Dermis blood vessel endothelial cell (primary cell): ENCODE results near the gene ZNF540. TPM values are rescaled to one million over a fixed set of nuclear protein-coding genes. Genes with fewer than 3 reads are reported as not detected.
"Not testable (repeated sequence)": the region's sequence is repeated elsewhere in the genome, so short reads cannot be mapped to it uniquely, and the experiment has no call there.

Experiments
- DNase-seq: peaks from one replicate; pipeline ENCODE4 v3.0.0; 2010
- total RNA-seq: library from RNA; depleted of rRNA; stranded (reverse); fragments of >200 nt; gene quantifications from 2 replicates; pipeline ENCODE4 v1.2.3, GENCODE V29; 2014

The ZNF540 gene
- total RNA-seq = 0.17 and 1.1 TPM in 2 replicates

DNA sequence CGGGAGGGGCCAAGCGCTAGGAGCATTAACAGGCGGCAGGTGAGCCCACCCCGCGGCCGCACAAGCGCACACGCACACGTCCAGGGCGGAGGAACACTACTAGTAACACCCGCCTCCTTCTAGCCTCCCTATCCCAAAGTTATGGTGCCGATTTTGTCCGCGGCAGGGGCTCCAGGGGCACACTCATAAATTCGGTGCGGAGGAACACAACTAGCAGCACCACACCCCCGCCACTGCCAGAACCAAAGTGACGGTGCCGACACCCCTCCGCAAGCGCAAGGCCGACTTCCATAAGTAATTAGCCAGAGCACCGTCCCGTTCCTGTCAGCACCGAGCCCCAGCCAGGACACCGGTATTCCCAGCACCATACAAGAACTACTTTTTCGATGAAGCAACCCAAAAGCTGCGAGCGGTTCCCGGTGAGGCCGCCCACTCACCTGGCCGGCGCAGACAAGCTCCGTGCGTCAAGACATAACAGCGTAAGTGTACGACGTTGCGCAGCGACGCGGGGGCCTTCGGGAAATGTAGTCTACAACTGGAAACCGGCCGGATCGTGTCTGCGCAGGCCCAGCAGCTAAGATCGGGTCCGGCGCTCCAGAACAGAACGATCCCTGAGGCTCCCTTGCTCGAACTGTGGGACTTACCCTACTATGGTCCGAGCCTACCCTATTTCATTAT lies at the start of gene ZNF540, which contains the start of gene ZNF571:
Gene ZNF540 (plus strand): TSS at position 573 of the 678 bp plus-strand sequence. CDS start 3,572 bp downstream, outside the sequence.
Gene ZNF571 (minus strand): TSS at position 489 of the 678 bp plus-strand sequence. CDS start 8,116 bp downstream, outside the sequence.
- peak; percentile 95 for DNase-seq

DNA sequence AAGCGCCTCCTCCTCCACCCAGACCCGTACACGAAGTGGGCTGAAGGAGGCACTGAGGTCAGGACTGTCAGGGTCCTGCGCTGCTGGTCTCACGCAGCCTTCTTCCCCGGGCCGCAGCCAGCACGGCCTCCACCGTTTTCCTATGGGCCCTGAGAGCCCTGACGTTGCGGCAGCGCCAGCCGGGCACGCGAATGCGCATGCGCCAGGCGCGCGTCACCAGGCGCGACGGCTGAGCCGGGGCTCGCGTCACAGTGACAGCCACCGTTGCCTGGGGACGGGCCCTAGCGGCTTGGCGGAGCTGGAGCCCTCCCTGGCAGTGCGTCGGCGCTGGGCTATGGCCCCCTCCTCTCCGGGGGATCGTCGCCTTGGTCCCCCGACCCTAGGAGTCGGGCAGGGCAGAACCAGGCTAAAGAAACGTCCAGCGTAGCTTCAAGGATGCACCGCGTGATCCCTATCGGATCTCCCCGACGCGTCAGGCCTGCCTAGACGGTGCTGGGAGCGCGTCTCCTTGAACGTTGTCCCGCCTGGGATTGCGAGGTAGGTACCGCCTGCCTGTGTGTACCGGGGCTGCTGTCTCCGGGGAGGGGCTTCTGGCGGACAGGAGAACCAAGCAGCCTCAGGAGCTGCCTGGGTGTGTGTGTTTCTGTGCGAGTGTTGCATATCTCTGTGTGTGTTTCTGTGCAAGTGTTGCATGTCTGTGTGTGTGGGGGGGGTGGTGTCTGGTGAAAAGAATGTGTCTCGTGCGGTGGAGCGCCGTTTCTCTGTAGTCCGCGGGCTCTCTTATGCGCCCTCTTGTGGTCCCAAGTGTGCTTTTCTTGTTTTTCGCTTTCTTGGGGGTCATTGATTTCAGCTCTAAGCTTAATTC lies 43.3 kb upstream of the ZNF540 start:
- DNase-seq = peak; percentile 84

DNA sequence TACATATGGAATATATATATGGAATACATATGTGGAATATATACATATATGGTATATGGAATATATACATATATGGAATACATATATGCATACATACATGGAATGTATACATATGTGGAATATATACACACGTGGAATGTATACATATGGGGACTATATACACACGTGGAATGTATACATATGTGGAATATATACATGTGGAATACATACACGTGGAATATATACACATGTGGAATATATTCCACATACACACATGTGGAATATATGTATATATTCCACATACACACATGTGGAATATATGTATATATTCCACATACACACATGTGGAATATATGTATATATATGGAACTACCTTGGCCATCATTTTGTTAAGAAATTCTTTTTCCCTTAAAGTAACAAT lies 31.2 kb upstream of the ZNF540 start:
- no peak for DNase-seq

DNA sequence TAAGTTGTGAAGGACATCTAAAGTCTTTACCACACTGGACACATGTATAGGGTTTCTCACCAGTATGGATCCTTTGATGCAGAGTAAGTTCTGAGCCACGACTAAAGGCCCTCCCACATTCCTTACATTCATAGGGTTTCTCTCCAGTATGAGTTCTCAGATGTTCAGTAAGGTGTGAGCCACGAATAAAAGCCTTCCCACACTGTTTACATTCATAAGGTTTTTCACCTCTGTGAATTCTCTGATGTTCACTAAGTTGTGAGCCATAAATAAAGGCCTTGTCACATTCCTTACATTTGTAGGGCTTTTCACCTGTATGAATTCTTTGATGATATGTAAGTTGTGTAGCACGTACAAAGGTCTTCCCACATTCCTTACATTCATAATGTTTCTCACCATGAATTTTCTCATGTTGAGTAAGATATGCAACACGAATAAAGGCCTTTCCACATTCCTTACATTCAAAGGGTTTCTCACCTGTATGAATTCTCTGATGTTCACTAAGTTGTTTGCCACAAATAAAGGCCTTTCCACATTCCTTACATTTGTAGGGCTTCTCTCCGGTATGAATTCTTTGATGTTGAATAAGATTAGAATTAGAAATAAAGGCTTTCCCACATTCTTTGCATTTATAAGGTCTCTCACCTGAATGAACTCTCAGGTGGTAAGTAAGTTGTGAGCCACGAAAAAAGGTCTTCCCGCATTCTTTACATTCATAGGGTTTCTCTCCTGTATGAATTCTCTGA lies 29.9 kb upstream of the ZNF540 start:
- DNase-seq = peak; percentile 1

DNA sequence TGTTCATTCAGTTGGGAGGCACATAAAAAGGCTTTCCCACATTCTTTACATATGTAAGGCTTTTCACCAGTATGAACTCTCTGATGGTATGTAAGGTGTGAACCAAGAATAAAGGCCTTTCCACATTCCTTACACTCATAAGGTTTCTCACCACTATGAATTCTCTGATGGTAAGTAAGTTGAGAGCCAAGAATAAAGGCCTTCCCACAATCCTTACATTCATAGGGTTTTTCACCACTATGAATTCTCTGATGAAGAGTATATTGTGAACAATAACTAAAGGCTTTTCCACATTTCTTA lies 29.4 kb upstream of the ZNF540 start:
- DNase-seq = peak; percentile 1

DNA sequence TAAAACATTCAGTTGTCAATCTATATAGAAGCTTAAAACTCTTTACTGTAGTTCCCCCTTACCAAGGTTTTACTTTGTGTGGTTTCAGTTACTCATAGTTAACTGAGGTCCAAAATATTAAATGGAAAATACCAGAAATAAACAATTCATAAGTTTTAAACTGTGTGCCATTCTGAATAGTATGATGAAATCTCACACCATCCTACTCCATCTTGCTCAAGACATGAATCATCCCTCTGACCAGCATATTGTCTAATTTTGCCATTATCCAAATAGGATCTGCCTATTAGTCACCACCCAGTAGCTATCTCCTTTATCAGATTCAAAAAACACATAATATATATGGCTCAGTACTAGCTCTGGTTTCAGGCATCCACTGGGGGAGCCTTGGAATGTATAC lies 22.5 kb upstream of the ZNF540 start:
- DNase-seq = no peak

DNA sequence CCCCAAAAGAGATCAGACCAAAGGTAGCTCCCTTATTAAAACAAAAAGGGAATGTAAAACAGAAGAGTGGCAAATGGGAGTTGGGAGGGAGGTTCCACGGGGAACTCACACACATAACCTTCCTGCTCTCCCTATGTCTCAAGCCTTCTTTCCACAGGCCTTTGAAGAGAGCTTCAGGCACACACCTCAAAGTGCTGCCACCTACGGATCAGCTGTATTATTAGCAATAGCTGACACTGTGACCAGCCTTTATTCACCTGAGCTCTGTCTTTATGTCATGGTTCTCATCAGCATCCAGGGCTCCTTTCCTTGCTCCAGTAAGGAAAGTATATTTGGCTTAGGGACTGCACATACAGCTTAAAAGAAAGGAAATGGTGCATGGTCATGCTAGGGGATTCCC lies 11.3 kb upstream of the ZNF540 start:
- DNase-seq = no peak

DNA sequence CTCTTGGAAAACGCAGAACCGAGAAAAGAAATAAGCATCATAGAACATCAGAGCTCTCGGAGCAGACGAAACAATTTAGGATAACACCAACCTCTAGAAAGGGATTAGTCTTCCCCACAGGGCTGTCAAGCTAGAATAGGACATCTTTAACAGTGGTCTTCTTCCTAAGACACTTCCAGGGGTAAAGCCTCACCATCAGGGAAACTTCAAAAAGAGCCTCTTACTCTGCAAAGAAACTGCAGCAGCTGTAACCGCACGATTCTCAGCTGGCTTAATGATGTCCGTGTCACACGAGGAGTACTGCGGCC lies 726 bp upstream of the ZNF540 start:
- DNase-seq = no peak

DNA sequence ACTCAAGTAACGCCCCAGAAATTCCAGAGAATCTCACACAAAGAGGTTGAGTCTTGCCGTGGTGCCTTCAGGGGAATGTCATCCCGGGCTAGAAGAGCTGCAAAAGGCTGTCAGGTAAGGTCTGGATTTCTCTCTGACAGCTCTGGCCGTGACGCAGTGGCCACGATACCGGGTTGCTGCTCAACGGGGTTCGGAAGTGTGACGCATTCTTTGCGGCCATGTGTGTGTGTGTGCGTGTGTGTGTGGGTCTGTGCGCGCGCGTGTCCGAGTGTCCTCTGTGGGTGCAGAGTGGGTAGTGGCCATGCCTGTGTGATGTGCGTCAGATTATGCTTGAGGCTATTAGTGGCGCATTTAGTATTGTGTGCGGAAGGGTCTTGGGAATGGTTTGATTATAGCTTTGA lies 306 bp downstream of the ZNF540 start:
- DNase-seq = peak; percentile 53

DNA sequence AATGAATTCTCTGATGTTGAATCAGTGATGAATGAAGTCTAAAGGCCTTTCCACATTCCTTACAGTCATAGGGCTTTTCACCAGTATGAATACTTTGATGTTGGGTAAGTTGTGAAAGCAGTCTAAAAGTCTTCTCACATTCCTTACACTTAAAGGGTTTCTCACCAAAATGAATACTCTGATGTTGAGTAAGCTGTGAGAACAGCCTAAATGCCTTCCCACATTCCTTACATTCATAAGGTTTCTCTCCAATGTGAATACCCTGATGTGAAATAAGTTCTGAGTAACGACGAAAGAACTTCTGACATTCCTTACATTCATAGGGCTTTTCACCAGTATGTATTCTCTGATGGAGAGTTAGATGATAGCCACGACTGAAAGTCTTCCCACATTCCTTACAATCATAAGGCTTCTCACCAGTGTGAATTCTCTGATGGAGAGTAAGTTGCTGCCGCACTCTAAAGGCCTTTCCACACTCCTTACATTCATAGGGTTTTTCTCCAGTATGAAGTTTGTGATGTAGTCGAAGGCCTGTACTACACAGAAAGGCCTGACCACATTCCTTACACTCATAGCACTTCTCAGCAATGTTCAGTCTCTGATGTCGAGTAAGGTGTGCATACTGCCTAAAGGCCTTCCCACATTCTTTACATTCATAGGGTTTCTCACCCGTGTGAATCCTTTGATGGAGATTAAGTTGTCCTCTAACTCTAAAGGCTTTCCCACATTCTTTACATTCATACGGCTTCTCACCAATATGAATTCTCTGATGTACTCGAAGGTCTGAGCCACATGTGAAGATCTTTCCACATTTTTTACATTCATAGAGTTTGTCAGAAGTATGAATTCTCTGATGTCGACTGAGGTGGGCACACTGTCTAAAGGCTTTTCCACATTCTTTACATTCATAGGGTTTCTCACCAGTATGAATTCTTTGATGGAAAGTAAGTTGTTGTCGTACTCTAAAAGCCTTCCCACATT lies 40.7 kb downstream of the ZNF540 start:
- no peak for DNase-seq

DNA sequence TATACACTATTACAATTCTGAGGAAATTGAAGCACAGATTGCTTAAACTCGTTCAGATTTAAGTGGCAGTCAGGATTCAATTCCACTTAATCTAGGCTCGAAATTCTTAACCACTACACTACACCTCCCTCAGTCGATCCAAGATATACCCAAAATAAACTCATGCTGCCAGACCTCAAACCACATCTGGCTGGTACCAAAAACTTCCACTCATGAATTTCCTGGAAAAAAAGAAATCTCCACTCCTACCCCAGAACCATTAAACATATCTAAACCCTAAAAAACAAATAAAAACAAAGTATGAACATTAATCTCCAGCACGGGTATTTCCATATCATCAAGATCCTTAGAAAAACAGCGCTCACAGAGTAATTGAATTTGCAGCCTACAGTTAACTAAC lies 59.4 kb downstream of the ZNF540 start:
- DNase-seq = no peak

DNA sequence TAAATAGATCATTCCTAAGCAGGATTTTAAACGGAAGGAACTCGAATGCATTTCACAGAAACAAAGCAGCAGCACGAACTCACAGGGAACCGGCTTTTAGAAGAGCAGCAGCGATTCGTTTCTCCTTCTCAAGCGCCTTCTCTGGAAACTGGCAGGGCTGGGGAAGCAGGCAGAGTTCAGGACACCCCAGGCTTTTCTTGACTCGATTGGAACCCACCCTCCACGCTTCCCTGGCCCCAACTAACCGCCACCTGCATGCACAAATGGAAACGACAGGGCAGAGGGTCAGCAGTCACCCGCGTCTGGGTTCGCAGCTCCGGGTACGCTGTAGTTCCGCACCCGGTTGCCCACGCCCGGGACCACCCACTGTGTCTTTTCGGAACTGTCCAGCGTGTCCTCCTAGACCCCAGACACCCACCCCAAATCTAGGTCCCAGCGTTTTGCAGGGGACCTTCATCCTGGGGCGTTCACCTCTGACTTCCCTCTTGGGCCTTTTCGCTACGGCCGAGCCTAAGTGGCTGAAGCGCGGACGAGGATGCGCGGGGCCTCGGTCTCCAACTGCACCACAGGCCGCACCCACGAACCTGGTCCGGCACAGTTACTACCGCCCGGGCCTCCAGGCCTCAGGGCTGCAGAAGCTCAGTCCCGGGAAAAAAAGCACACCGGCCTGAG lies 60.1 kb downstream of the ZNF540 start:
- DNase-seq = peak; percentile 42

DNA sequence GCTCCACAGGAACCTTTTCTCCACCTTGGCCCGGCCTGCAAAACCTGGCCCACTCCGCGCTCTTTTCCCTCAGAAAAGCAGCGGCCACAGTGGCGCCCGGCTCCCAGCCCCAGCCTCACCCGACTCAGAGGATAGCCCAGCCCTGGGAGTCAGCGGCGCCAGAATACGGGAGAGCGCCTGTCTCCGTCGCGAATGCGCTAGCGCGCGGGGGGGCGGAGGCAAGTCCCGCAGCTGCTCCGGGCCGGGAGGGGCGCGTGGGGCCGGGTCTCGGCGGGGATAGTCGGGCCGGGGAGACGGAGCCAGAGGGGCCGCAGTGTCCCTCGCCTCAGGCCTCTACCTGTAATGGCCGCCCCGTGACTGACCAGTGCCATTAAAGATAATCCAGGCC lies 60.6 kb downstream of the ZNF540 start, which contains the start of gene ZFP30:
Gene ZFP30 (minus strand): TSS at position 165 of the 388 bp plus-strand sequence. CDS start 7,643 bp downstream, outside the sequence.
- peak; percentile 86 for DNase-seq

DNA sequence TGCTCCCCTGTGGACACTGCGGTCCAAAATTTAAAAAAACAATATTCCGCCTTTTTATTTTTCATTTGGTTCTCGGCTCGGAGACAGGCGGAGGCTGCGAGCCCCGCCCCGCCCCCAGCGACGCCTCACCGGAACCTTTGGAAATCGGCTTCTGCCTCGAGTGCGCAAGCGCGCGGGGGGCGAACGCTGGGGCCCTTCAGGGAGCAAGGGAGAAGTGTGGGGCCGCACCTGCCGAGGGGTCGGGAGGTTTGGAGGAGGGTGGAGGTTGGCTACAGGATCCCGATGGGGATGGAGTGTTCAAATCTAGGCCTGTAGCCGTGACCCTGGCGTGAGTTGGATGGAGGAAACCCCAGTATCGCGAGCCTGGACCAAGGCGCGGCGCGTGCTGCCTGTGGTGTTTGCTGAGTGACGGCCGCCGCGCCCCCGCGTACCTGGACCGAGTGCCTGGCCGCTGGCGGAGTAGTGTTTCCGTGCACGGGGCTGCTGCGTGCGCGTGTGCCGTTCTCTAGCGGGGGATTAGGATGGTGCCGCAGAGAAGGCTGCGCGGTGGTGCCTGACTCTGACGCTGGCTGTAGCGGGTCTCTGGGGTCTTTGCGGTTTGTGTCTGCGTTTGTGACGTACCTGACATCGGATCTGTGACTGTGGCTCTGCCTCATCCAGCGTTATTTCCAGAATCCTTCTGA lies 61.2 kb downstream of the ZNF540 start:
- DNase-seq = peak; percentile 82

DNA sequence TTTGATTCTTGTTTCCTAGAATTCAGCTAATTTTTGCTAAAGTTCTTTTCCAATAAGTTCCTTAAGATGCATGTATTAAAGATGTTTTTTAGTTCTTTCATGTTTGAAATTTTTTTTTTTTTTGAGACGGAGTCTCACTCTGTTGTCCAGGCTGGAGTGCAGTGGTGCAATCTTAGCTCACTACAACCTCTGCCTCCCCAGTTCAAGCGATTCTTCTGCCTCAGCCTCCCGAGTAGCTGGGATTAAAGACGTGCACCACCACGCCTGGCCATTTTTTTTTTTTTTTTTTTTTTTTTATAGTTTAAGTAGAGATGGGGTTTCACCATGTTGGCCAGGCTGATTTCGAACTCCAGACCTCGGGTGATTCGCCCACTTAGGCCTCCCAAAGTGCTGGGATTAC lies 62.5 kb downstream of the ZNF540 start:
- DNase-seq = not testable (repeated sequence)

Other genes with a start within 250 kb of the ZNF540 start
- 5.0 and 6.0 TPM in 2 replicates for gene ZNF527, start 223.8 kb upstream of the ZNF540 start, total RNA-seq
- gene ZNF569, start 127.4 kb upstream of the ZNF540 start, total RNA-seq = 6.1 and 7.5 TPM in 2 replicates
- gene ZNF570, start 125.5 kb upstream of the ZNF540 start, total RNA-seq = 8.8 and 10.2 TPM in 2 replicates
- 1.1 and 1.2 TPM in 2 replicates for gene ZNF793, start 87.9 kb upstream of the ZNF540 start, total RNA-seq
- 1.7 and 4.4 TPM in 2 replicates for gene ZNF571, start 84 bp upstream of the ZNF540 start, total RNA-seq
- 14.8 and 23.3 TPM in 2 replicates for gene ZFP30, start 60.6 kb downstream of the ZNF540 start, total RNA-seq
- 4.6 and 4.8 TPM in 2 replicates for gene ZNF607, start 124.9 kb downstream of the ZNF540 start, total RNA-seq
- 4.8 and 4.9 TPM in 2 replicates for gene ZNF573, start 184.7 kb downstream of the ZNF540 start, total RNA-seq